IMR-90 (cell line): Measurements from ENCODE around the gene C17orf67. TPM values are rescaled to one million over a fixed set of nuclear protein-coding genes. Genes with fewer than 3 reads are reported as not detected.

Source experiments
- ATAC-seq: fragments of 200-7000 bp; cut with Tn5 transposase; 2 replicates; pipeline ENCODE4 v1.9.1; 2020; ENCODE audit warnings: low read depth, mild to moderate bottlenecking, moderate library complexity
- BruUV-seq: library from RNA; stranded (reverse); fragments of 400-500 nt; replicated peaks from 2 replicates; lab custom pipeline; 2021; lab: Mats Ljungman, UMichigan
- CTCF ChIA-PET: fragments of 300-600 bp; formaldehyde crosslinking; extraction: SDS; loops from one replicate; lab custom pipeline; 2021; ENCODE audit warnings: antibody characterized with exemption; lab: Yijun Ruan, JAX
- POLR2A ChIA-PET: fragments of 300-600 bp; sonication (Branson Sonifier 250); formaldehyde crosslinking; loops from one replicate; lab custom pipeline; 2022; ENCODE audit warnings: antibody characterized with exemption; ENCODE audit not compliant: unreplicated experiment; lab: Charles Lee
- DNase-seq: peaks from one replicate; pipeline ENCODE4 v3.0.0; 2013
- H2AFZ ChIP-seq: replicated peaks from 2 replicates; pipeline ENCODE3; 2013; ENCODE audit warnings: low read length, mild to moderate bottlenecking; ENCODE audit not compliant: poor library complexity
- H2AK5ac ChIP-seq: 2 replicates; pipeline ENCODE4 v1.6.1; 2013; ENCODE audit warnings: low read depth, low read length, inconsistent platforms
- H2AK9ac ChIP-seq: replicated peaks from 2 replicates; pipeline ENCODE3; 2013; ENCODE audit warnings: mild to moderate bottlenecking, low read depth, low read length, moderate library complexity; ENCODE audit not compliant: poor library complexity
- H2BK120ac ChIP-seq: 2 replicates; pipeline ENCODE4 v1.6.1; 2013; ENCODE audit warnings: low read depth, low read length, inconsistent platforms
- H2BK15ac ChIP-seq: 3 replicates; pipeline ENCODE4 v1.6.1; 2013; ENCODE audit warnings: low read depth, low read length, inconsistent platforms
- H2BK20ac ChIP-seq: 2 replicates; pipeline ENCODE4 v1.6.1; 2013; ENCODE audit warnings: low read depth, mild to moderate bottlenecking, inconsistent platforms, low read length, moderate library complexity
- H2BK5ac ChIP-seq: 2 replicates; pipeline ENCODE4 v1.6.1; 2013; ENCODE audit warnings: mild to moderate bottlenecking, low read depth, low read length, inconsistent platforms; ENCODE audit not compliant: poor library complexity, severe bottlenecking
- H3K14ac ChIP-seq: replicated peaks from 2 replicates; pipeline ENCODE4 v1.6.1; 2013; ENCODE audit warnings: low read depth, low read length, inconsistent platforms
- H3K18ac ChIP-seq: 2 replicates; pipeline ENCODE4 v1.6.1; 2013; ENCODE audit warnings: low read depth, low read length, control low read depth
- H3K23ac ChIP-seq: 2 replicates; pipeline ENCODE4 v1.6.1; 2013; ENCODE audit warnings: low read depth, low read length, inconsistent platforms
- H3K27ac ChIP-seq: 2 replicates; pipeline ENCODE4 v1.5.1; 2013; ENCODE audit warnings: mild to moderate bottlenecking, control low read depth, low read length; ENCODE audit not compliant: insufficient read depth
- H3K27me3 ChIP-seq: 2 replicates; pipeline ENCODE4 v1.6.1; 2013; ENCODE audit warnings: low read length; ENCODE audit not compliant: control insufficient read depth, insufficient read depth
- H3K36me3 ChIP-seq: 2 replicates; pipeline ENCODE4 v1.6.1; 2013; ENCODE audit warnings: low read length, mixed read lengths; ENCODE audit not compliant: control insufficient read depth, insufficient read depth
- H3K4ac ChIP-seq: 2 replicates; pipeline ENCODE4 v1.6.1; 2013; ENCODE audit warnings: low read depth, low read length, inconsistent platforms
- H3K4me1 ChIP-seq: 2 replicates; pipeline ENCODE4 v1.6.1; 2013; ENCODE audit warnings: low read length, mixed read lengths; ENCODE audit not compliant: control insufficient read depth, insufficient read depth
- H3K4me2 ChIP-seq: 2 replicates; pipeline ENCODE4 v1.6.1; 2013; ENCODE audit warnings: low read depth, mild to moderate bottlenecking, control low read depth, low read length, moderate library complexity
- H3K4me3 ChIP-seq: 2 replicates; pipeline ENCODE4 v1.5.1; 2013; ENCODE audit warnings: low read depth, mild to moderate bottlenecking, control low read depth, low read length, moderate library complexity; ENCODE audit not compliant: insufficient read depth
- H3K56ac ChIP-seq: 2 replicates; pipeline ENCODE4 v1.6.1; 2013; ENCODE audit warnings: low read length, inconsistent platforms; ENCODE audit not compliant: insufficient read depth; ENCODE audit errors: extremely low read depth
- H3K79me1 ChIP-seq, 2 experiments: 2 replicates each; pipeline ENCODE4 v1.6.1; 2013; ENCODE audit warnings: low read length in 2 of 2, inconsistent platforms in 1 of 2, low read depth in 1 of 2
- H3K9ac ChIP-seq: 2 replicates; pipeline ENCODE4 v1.6.1; 2013; ENCODE audit warnings: low read depth, low read length, control low read depth
- H3K9me1 ChIP-seq: 2 replicates; pipeline ENCODE4 v1.6.1; 2013; ENCODE audit warnings: low read length, inconsistent platforms; ENCODE audit not compliant: insufficient read depth
- H3K9me3 ChIP-seq: 2 replicates; pipeline ENCODE4 v1.6.1; 2013; ENCODE audit warnings: low read length; ENCODE audit not compliant: control insufficient read depth, insufficient read depth
- H4K20me1 ChIP-seq: 2 replicates; pipeline ENCODE4 v1.6.1; 2013; ENCODE audit warnings: low read length, inconsistent platforms; ENCODE audit not compliant: insufficient read depth
- H4K5ac ChIP-seq: 2 replicates; pipeline ENCODE4 v1.6.1; 2013; ENCODE audit warnings: mild to moderate bottlenecking, low read depth, low read length, control low read depth
- H4K8ac ChIP-seq, 2 experiments: 2 replicates each; pipeline ENCODE4 v1.6.1; 2013; ENCODE audit warnings: low read depth in 2 of 2, low read length in 2 of 2, control low read depth in 1 of 2, inconsistent platforms in 1 of 2
- H4K91ac ChIP-seq: 2 replicates; pipeline ENCODE4 v1.6.1; 2013; ENCODE audit warnings: low read depth, low read length, inconsistent platforms; ENCODE audit not compliant: insufficient read depth
- BHLHE40 ChIP-seq: fragments of 150-350 bp; IDR thresholded peaks from 2 replicates; pipeline ENCODE4 v1.6.1; 2016; ENCODE audit warnings: mild to moderate bottlenecking, low read depth, low read length
- CEBPB ChIP-seq: IDR thresholded peaks from 2 replicates; pipeline ENCODE4 v1.6.1; 2012; ENCODE audit warnings: low read depth, low read length, improper control_type of control experiment
- CHD1 ChIP-seq: IDR thresholded peaks from 2 replicates; pipeline ENCODE4 v1.6.1; 2012; ENCODE audit warnings: low read depth, low read length, improper control_type of control experiment
- FOS ChIP-seq: fragments of 150-350 bp; IDR thresholded peaks from 2 replicates; pipeline ENCODE4 v1.6.1; 2016; ENCODE audit warnings: low read depth, low read length
- MAFK ChIP-seq: IDR thresholded peaks from 2 replicates; pipeline ENCODE4 v1.6.1; 2012; ENCODE audit warnings: low read depth, low read length, improper control_type of control experiment
- MAZ ChIP-seq: IDR thresholded peaks from 2 replicates; pipeline ENCODE4 v1.6.1; 2012; ENCODE audit warnings: low read depth, mild to moderate bottlenecking, low read length, improper control_type of control experiment, moderate library complexity, borderline replicate concordance
- MXI1 ChIP-seq: IDR thresholded peaks from 2 replicates; pipeline ENCODE4 v1.6.1; 2012; ENCODE audit warnings: low read depth, mild to moderate bottlenecking, low read length, moderate library complexity, borderline replicate concordance
- NFE2L2 ChIP-seq: fragments of 150-350 bp; IDR thresholded peaks from 2 replicates; pipeline ENCODE4 v1.6.1; 2016; ENCODE audit warnings: low read depth, mild to moderate bottlenecking, low read length
- RAD21 ChIP-seq: IDR thresholded peaks from 2 replicates; pipeline ENCODE4 v1.6.1; 2012; ENCODE audit warnings: low read length, improper control_type of control experiment
- RCOR1 ChIP-seq: IDR thresholded peaks from 2 replicates; pipeline ENCODE4 v1.6.1; 2012; ENCODE audit warnings: mild to moderate bottlenecking, low read length, improper control_type of control experiment; ENCODE audit not compliant: insufficient replicate concordance
- RFX5 ChIP-seq: IDR thresholded peaks from 2 replicates; pipeline ENCODE4 v1.8.0; 2012; ENCODE audit warnings: low read depth, mild to moderate bottlenecking, low read length, moderate library complexity
- SMC3 ChIP-seq: fragments of 150-350 bp; IDR thresholded peaks from 2 replicates; pipeline ENCODE4 v1.6.1; 2016; ENCODE audit warnings: low read depth, mild to moderate bottlenecking, antibody characterized with exemption, low read length, moderate library complexity
- WGBS, 2 experiments: methylation state at CpG; one replicate each; pipeline versions ENCODE4 v1.1.5 to v1.1.7; 2013; ENCODE audit warnings: missing lambda C conversion rate in 2 of 2; ENCODE audit not compliant: insufficient read length in 1 of 2; ENCODE audit errors: extremely low coverage in 2 of 2; 5-methylcytosine and 5-hydroxymethylcytosine counted together
- dilution Hi-C: fragments of 300-500 bp; cut with HindIII; formaldehyde crosslinking; loops from one replicate; pipeline ENCODE4 v1.14.3; 2018; ENCODE audit warnings: low sequenced_read_pairs; ENCODE audit not compliant: unreplicated experiment
- in situ Hi-C: fragments of 300-500 bp; cut with MboI; formaldehyde crosslinking; loops from 3 replicates; pipeline ENCODE4 v1.14.3; 2019; ENCODE audit warnings: low sequenced_read_pairs, inconsistent platforms, mixed read lengths
- intact Hi-C: fragments of 100-400 bp; cut with micrococcal nuclease; formaldehyde crosslinking; loops from 2 replicates; pipeline ENCODE4 v1.10.0; 2022
- polyA plus RNA-seq, 3 experiments: library from polyadenylated mRNA; depleted of rRNA; stranded (reverse); fragments of >200 nt; gene quantifications; 2 replicates each; pipeline ENCODE4 v1.2.3, GENCODE V29; 2012; ENCODE audit warnings: low replicate concordance in 1 of 3
- total RNA-seq: library from RNA; depleted of rRNA; stranded (reverse); fragments of >200 nt; gene quantifications from 2 replicates; pipeline ENCODE4 v1.2.3, GENCODE V29; 2012
- TF ChIP-seq, protein P1 (sequence below): fragments of 150-350 bp; IDR thresholded peaks from 2 replicates; pipeline ENCODE4 v1.6.1; 2017; ENCODE audit warnings: mild to moderate bottlenecking, antibody characterized with exemption, low read length, low read depth
- TF ChIP-seq, protein P2 (sequence below): conservative IDR thresholded peaks from 2 replicates; pipeline ENCODE4 v1.5.1; 2012; ENCODE audit warnings: mild to moderate bottlenecking, low read depth, low read length, improper control_type of control experiment

C17orf67 gene
- total and polyA plus RNA-seq, 2 of the 4 experiments (the other 2 are of a cell fraction) = 0.18 to 1.1 TPM

DNA sequence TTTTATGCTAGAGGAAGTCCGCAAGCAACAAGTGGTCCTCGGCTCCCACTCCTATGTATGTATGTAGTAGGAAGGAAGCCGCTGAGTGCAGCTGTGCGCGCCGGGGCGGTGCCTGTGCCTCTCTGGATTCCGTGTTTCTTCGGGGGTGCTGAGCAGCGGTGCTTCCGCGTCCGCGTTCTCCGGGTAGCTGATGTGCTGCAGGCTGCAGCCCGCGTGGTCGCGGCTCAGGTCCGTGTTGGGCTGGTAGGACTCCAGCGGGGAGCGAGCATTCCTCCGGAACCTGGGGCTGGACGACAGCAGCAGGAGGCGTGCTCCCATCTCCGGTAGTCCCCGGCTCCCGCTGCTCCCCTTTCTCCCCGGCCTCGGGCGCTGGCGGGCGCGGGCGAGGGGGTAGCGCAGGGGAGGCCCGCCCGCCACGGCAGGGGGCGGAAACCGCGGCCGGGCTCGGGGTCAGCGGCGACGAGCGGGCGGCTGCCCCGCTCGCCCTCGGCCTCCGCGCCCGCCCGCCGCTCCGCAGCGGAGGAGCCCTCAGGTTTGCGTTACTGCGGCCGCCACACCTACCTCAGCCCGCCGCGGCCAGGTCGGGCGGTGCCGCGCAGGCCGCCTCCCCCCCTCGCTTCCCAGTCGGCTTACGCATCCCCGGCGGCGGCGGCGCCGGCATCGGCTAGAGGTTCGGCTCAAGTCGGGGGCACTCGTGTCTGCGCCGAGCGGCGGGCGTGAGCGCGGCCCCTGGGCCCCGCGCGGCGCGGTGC lies 487 bp downstream of the C17orf67 start:
- intact Hi-C loops = loop anchor here (5.0 kb wide), 1 partner anchor 241 kb away; the partner anchor contains the start of gene NOG
- TF ChIP-seq RCOR1 (peak; percentile 28), MXI1 (peak; percentile 71), RFX5 (no peak), SMC3 (no peak), MAZ (peak; percentile 13; the same call in 1 of the 2 replicates), MAFK (no peak), BHLHE40 (no peak), NFE2L2 (no peak), RAD21 (no peak), CEBPB (no peak), FOS (no peak), CHD1 (no peak)
- TF ChIP-seq, protein P1, sequence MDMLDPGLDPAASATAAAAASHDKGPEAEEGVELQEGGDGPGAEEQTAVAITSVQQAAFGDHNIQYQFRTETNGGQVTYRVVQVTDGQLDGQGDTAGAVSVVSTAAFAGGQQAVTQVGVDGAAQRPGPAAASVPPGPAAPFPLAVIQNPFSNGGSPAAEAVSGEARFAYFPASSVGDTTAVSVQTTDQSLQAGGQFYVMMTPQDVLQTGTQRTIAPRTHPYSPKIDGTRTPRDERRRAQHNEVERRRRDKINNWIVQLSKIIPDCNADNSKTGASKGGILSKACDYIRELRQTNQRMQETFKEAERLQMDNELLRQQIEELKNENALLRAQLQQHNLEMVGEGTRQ = no peak
- TF ChIP-seq, protein P2, sequence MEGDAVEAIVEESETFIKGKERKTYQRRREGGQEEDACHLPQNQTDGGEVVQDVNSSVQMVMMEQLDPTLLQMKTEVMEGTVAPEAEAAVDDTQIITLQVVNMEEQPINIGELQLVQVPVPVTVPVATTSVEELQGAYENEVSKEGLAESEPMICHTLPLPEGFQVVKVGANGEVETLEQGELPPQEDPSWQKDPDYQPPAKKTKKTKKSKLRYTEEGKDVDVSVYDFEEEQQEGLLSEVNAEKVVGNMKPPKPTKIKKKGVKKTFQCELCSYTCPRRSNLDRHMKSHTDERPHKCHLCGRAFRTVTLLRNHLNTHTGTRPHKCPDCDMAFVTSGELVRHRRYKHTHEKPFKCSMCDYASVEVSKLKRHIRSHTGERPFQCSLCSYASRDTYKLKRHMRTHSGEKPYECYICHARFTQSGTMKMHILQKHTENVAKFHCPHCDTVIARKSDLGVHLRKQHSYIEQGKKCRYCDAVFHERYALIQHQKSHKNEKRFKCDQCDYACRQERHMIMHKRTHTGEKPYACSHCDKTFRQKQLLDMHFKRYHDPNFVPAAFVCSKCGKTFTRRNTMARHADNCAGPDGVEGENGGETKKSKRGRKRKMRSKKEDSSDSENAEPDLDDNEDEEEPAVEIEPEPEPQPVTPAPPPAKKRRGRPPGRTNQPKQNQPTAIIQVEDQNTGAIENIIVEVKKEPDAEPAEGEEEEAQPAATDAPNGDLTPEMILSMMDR = no peak

More for the DNA sequence above, 487 bp downstream of the C17orf67 start:
- Histone ChIP-seq H2BK120ac (peak overlapping the region; percentile 59; the same call in 1 of the 2 replicates), H3K79me1 (peaks cover 34 to 48% of the 10 kb centered on the region in 2 experiments), H3K36me3 (no peaks in the 10 kb centered on the region; the same call in 1 of the 2 replicates), H3K14ac (peak overlapping the region; percentile 75), H3K27ac (peak overlapping the region; percentile 57), H2BK20ac (no peak overlapping the region), H2BK15ac (no peak overlapping the region; the same call in 2 of the 3 replicates), H3K56ac (no peak overlapping the region), H3K23ac (peak overlapping the region; percentile 92; the same call in 1 of the 2 replicates), H3K4ac (peak overlapping the region; percentile 86), H2AK5ac (0 out of 2 replicates have a peak overlapping the region, but pooled peaks have one; percentile 25), H3K4me1 (peaks cover 8% of the 10 kb centered on the region), H2BK5ac (peak overlapping the region; percentile 79), H4K20me1 (peaks cover 19% of the 10 kb centered on the region), H3K18ac (no peak overlapping the region), H3K27me3 (no peaks in the 10 kb centered on the region), H4K91ac (peak overlapping the region; percentile 69), H4K5ac (peak overlapping the region; percentile 56; the same call in 1 of the 2 replicates), H2AK9ac (peak overlapping the region; percentile 95), H3K4me3 (peak overlapping the region; percentile 85), H4K8ac (peak overlapping the region; percentile 20 to 85; a peak in 3 of 4 replicates), H2AFZ (peak overlapping the region; percentile 93), H3K4me2 (peak overlapping the region; percentile 91), H3K9me3 (no peaks in the 10 kb centered on the region), H3K9ac (peak overlapping the region; percentile 64), H3K9me1 (peaks cover 21% of the 10 kb centered on the region)
- ChIA-PET POLR2A (no interaction called here), CTCF (no interaction called here)
- DNase-seq (peak; percentile 58), ATAC-seq (peak; percentile 67)
- dilution Hi-C loops = no loop called here
- in situ Hi-C loops = no loop called here
- BruUV-seq = no TSS peak
- WGBS, 2 experiments = 0% methylated on average over 52 of the region's 95 CpGs; no CpG with 5 or more reads in 1 of the 2 experiments
